A549 treated with AZD9567 at 1 μM for 4 hours (cell line): Measurements from ENCODE around the gene MINDY4. TPM values are rescaled to one million over a fixed set of nuclear protein-coding genes. Genes with fewer than 3 reads are reported as not detected.

Experiments
- total RNA-seq: library from RNA; stranded (reverse); fragments of 200-300 nt; extraction: Qiagen RNA extraction; gene quantifications from 5 replicates; pipeline ENCODE4 v1.2.3, GENCODE V29; 2022; ENCODE audit not compliant: insufficient read depth

Gene MINDY4
- 2.9 to 3.9 TPM (median 3.0 TPM) in 5 replicates for total RNA-seq

DNA sequence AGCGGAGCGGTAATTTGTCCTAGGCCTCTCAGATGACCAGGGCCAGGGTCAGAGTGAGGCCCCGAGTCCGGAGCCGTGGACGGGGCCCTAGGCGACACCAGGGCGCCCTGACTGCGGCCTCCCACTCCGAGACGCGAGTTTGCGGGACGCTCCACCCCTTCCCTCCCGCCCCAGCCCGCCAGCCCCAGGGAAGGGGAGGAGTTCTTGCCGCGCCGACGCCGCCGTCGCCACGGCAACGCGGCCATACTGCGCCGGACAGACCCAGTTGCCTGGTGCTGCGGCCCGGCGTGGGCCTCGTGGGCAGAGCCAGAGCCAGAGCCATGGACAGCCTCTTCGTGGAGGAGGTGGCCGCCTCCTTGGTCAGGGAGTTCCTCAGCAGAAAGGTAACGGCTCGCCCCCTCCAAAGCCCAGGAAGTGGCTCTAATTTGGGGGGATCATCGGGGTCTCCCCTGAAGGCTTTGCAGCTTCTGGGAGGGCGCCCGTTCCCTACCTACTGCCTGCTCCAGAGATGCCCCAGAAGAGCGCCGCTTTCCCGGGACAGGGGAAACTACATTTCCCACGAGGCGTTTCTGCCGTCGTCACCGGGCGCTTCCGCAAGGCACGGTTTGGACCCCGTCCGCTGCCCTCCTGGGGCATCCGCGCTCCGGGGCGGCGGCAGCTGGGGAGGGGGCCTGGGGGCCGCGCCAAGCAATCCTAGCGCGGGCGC lies at the start of gene MINDY4:
MINDY4 (plus strand) TSS at position 244 of the 706 bp plus-strand sequence; CDS start at position 321, 77 bp downstream.

DNA sequence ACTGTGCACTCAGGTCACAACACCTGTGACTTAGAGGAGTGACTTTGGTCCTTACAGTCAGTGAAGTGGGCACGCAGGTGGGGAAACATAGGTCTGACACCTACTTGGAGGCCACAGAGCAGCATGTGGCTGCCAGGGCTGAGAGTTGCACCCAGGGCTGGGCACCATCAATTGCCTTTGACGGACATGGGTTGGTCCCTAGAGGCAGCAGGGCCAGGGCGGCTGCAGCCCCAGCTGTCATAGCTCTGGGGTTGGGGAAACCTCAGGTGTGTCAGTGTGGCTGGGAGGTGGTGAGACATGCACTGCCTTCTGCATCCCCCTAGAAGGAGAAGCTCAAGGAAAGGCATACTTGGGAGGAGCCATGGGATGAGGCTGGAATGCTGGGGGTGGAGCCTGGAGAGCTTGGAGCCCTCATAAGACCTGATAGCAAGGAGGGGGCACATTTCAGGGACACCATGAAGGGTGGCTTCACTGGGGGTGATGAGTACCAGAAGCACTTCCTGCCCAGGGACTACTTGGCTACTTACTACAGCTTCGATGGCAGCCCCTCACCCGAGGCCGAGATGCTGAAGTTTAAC lies 19.4 kb upstream of the MINDY4 start, which contains the start of gene INMT:
INMT (plus strand) TSS at position 440 of the 578 bp plus-strand sequence; CDS start at position 456, 16 bp downstream.

DNA sequence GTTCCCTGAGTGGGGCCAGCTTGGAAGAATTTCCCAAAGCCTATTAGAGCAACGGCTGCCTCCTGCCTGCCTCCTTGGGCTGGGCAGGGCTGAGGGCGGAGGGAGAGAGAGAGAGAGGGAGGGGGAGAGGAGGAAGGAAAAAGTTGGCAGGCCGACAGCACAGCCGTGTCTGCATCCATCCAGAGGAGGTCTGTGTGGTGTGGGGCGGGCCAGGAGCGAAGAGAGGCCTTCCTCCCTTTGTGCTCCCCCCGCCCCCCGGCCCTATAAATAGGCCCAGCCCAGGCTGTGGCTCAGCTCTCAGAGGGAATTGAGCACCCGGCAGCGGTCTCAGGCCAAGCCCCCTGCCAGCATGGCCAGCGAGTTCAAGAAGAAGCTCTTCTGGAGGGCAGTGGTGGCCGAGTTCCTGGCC lies 140.3 kb downstream of the MINDY4 start, which contains the start of gene AQP1:
AQP1 (plus strand) TSS at position 293 of the 409 bp plus-strand sequence; CDS start at position 350, 57 bp downstream.

Other genes starting within 250 kb of the MINDY4 start
- 131 to 199 TPM (median 147 TPM) in 5 replicates for gene GARS1, start 176.5 kb upstream of the MINDY4 start, total RNA-seq
- gene CRHR2, start 89.0 kb upstream of the MINDY4 start, total RNA-seq, result 0.04 TPM in 1 of 5 replicates, not detected in the others
- gene INMT, start 19.3 kb upstream of the MINDY4 start, total RNA-seq, result not detected in 5 replicates
- 0.29 to 0.79 TPM (median 0.38 TPM) in 5 replicates for gene AQP1, start 140.4 kb downstream of the MINDY4 start, total RNA-seq
- gene GHRHR, start 192.5 kb downstream of the MINDY4 start, total RNA-seq, result not detected in 5 replicates